H1 (cell line): ENCODE data around the gene HOXD10. TPM values are rescaled to one million over a fixed set of nuclear protein-coding genes. Genes with fewer than 3 reads are reported as not detected.

ENCODE experiments used
- CTCF ChIA-PET: fragments of 300-600 bp; sonication (Branson Sonifier 250); formaldehyde crosslinking; loops from one replicate; lab custom pipeline; 2021; ENCODE audit not compliant: partially characterized antibody; lab: Charles Lee
- POLR2A ChIA-PET: fragments of 300-600 bp; sonication (Branson Sonifier 250); formaldehyde crosslinking; loops from one replicate; lab custom pipeline; 2021; ENCODE audit warnings: inconsistent platforms; ENCODE audit not compliant: partially characterized antibody; lab: Charles Lee
- DNase-seq, 2 experiments: peaks; one replicate each; pipeline versions ENCODE4 v3.0.0 to v3.0.0-alpha.2; 2010 to 2022; ENCODE audit warnings: low spot score in 2 of 2, low read depth in 1 of 2, mixed read lengths in 1 of 2
- FAIRE-seq: peaks from 2 replicates; lab custom pipeline; 2011; peaks lifted over from hg19 to GRCh38; lab: Jason Lieb, UNC
- H2AFZ ChIP-seq: 2 replicates; pipeline ENCODE4 v1.8.1; 2012; ENCODE audit warnings: low read length, inconsistent platforms
- H2AK5ac ChIP-seq: 2 replicates; pipeline ENCODE4 v1.6.1; 2013; ENCODE audit warnings: low read depth, low read length
- H2BK120ac ChIP-seq: replicated peaks from 2 replicates; pipeline ENCODE3; 2013; ENCODE audit warnings: low read depth, low read length, inconsistent platforms
- H2BK12ac ChIP-seq: 2 replicates; pipeline ENCODE4 v1.6.1; 2013; ENCODE audit warnings: low read depth, low read length
- H2BK15ac ChIP-seq: 2 replicates; pipeline ENCODE4 v1.6.1; 2013; ENCODE audit warnings: low read length
- H2BK20ac ChIP-seq: 2 replicates; pipeline ENCODE4 v1.6.1; 2013; ENCODE audit warnings: low read length
- H2BK5ac ChIP-seq: 2 replicates; pipeline ENCODE4 v1.6.1; 2013; ENCODE audit warnings: low read depth, low read length
- H3K14ac ChIP-seq: 2 replicates; pipeline ENCODE4 v1.6.1; 2013; ENCODE audit warnings: inconsistent platforms; ENCODE audit not compliant: insufficient read length
- H3K18ac ChIP-seq: 2 replicates; pipeline ENCODE4 v1.6.1; 2013; ENCODE audit warnings: low read length; ENCODE audit errors: extremely low read depth
- H3K23ac ChIP-seq: 2 replicates; pipeline ENCODE4 v1.6.1; 2013; ENCODE audit warnings: inconsistent platforms; ENCODE audit not compliant: insufficient read length
- H3K23me2 ChIP-seq: 2 replicates; pipeline ENCODE4 v1.6.1; 2013; ENCODE audit warnings: low read depth, low read length
- H3K27ac ChIP-seq: 2 replicates; pipeline ENCODE4 v1.6.1; 2011; ENCODE audit warnings: low read depth, low read length, inconsistent platforms
- H3K27me3 ChIP-seq, 4 experiments: replicated peaks in 1 of 4; 1 replicate in 1 of 4; 2 replicates in 3 of 4; pipeline versions ENCODE4 v1.6.1 to v1.8.1; 2011 to 2013; ENCODE audit warnings: low read length in 3 of 4, mild to moderate bottlenecking in 3 of 4, inconsistent platforms in 2 of 4, mixed read lengths in 2 of 4, moderate library complexity in 1 of 4; ENCODE audit not compliant: control insufficient read depth in 3 of 4, insufficient read depth in 3 of 4; ENCODE audit errors: extremely low read depth in 1 of 4
- H3K36me3 ChIP-seq, 4 experiments: 2 replicates each; pipeline versions ENCODE4 v1.6.1 to v1.8.1; 2011 to 2013; ENCODE audit warnings: mild to moderate bottlenecking in 4 of 4, low read length in 3 of 4, moderate library complexity in 2 of 4, control low read depth in 1 of 4, inconsistent platforms in 1 of 4; ENCODE audit not compliant: insufficient read depth in 4 of 4, control insufficient read depth in 2 of 4
- H3K4ac ChIP-seq: replicated peaks from 2 replicates; pipeline ENCODE3; 2013; ENCODE audit warnings: low read length, low read depth, mixed read lengths, inconsistent platforms; ENCODE audit not compliant: insufficient read length
- H3K4me1 ChIP-seq, 4 experiments: replicated peaks in 1 of 4; 1 replicate in 1 of 4; 2 replicates in 3 of 4; pipeline versions ENCODE4 v1.6.1 to v1.8.1; 2011 to 2013; ENCODE audit warnings: low read length in 3 of 4, inconsistent platforms in 2 of 4, mixed read lengths in 1 of 4; ENCODE audit not compliant: insufficient read depth in 4 of 4, control insufficient read depth in 3 of 4
- H3K4me2 ChIP-seq, 2 experiments: 2 replicates each; pipeline versions ENCODE4 v1.6.1 to v1.8.1; 2011 to 2013; ENCODE audit warnings: low read depth in 2 of 2, low read length in 2 of 2, control low read depth in 1 of 2, inconsistent platforms in 1 of 2, mild to moderate bottlenecking in 1 of 2; ENCODE audit not compliant: insufficient read depth in 1 of 2
- H3K4me3 ChIP-seq, 4 experiments: fragments of 200-600, 300-600 bp in 1 of 4; sonication (generic), shearing (Covaris generic), sonication (Bioruptor Twin) in 1 of 4; 2 replicates each; pipeline versions ENCODE4 v1.5.1 to v1.8.1; 2011 to 2016; ENCODE audit warnings: low read length in 4 of 4, low read depth in 3 of 4, control low read depth in 2 of 4, inconsistent platforms in 2 of 4, mild to moderate bottlenecking in 2 of 4, mixed read lengths in 1 of 4, moderate library complexity in 1 of 4; ENCODE audit not compliant: insufficient read depth in 2 of 4; ENCODE audit errors: extremely low read depth in 1 of 4
- H3K56ac ChIP-seq: replicated peaks from 2 replicates; pipeline ENCODE3; 2013; ENCODE audit warnings: low read depth, mild to moderate bottlenecking, mixed read lengths, low read length, inconsistent platforms; ENCODE audit not compliant: insufficient read length
- H3K79me1 ChIP-seq: 2 replicates; pipeline ENCODE4 v1.6.1; 2013; ENCODE audit warnings: low read depth, low read length, control low read depth
- H3K79me2 ChIP-seq, 2 experiments: 2 replicates each; pipeline versions ENCODE4 v1.6.1 to v1.8.1; 2012 to 2013; ENCODE audit warnings: low read length in 2 of 2, mild to moderate bottlenecking in 2 of 2, inconsistent platforms in 1 of 2; ENCODE audit not compliant: insufficient read depth in 2 of 2, control insufficient read depth in 1 of 2
- H3K9ac ChIP-seq, 4 experiments: replicated peaks in 1 of 4; 1 replicate in 1 of 4; 2 replicates in 3 of 4; pipeline versions ENCODE4 v1.6.1 to v1.8.1; 2011 to 2013; ENCODE audit warnings: low read depth in 3 of 4, low read length in 3 of 4, control low read depth in 2 of 4, mild to moderate bottlenecking in 2 of 4, moderate library complexity in 2 of 4, inconsistent platforms in 1 of 4; ENCODE audit errors: extremely low read depth in 1 of 4
- H3K9me3 ChIP-seq, 2 experiments: 2 replicates each; pipeline versions ENCODE4 v1.6.1 to v1.8.1; 2012 to 2013; ENCODE audit warnings: mild to moderate bottlenecking in 2 of 2, moderate library complexity in 2 of 2, control low read depth in 1 of 2, inconsistent platforms in 1 of 2, low read depth in 1 of 2, low read length in 1 of 2, mixed read lengths in 1 of 2; ENCODE audit not compliant: insufficient read depth in 2 of 2
- H4K20me1 ChIP-seq, 2 experiments: replicated peaks in 1 of 2; 2 replicates each; pipeline versions ENCODE3 to v1.8.1; 2011 to 2013; ENCODE audit warnings: inconsistent platforms in 2 of 2, low read length in 2 of 2, mild to moderate bottlenecking in 1 of 2; ENCODE audit not compliant: insufficient read depth in 2 of 2, control insufficient read depth in 1 of 2
- H4K5ac ChIP-seq: 2 replicates; pipeline ENCODE4 v1.6.1; 2013; ENCODE audit warnings: low read length, low read depth, mixed read lengths, inconsistent platforms; ENCODE audit not compliant: insufficient read length
- H4K8ac ChIP-seq: 2 replicates; pipeline ENCODE4 v1.8.0; 2013; ENCODE audit warnings: mild to moderate bottlenecking, moderate library complexity, low read length, inconsistent platforms; ENCODE audit not compliant: insufficient read depth; ENCODE audit errors: extremely low read depth
- H4K91ac ChIP-seq: replicated peaks from 2 replicates; pipeline ENCODE3; 2013; ENCODE audit warnings: low read length, mixed read lengths, inconsistent platforms; ENCODE audit not compliant: insufficient read length
- NANOG ChIP-seq: IDR thresholded peaks from 2 replicates; pipeline ENCODE4 v1.6.1; 2011; ENCODE audit warnings: low read length, low read depth, mild to moderate bottlenecking, inconsistent platforms; ENCODE audit not compliant: insufficient read depth, poor library complexity, severe bottlenecking
- SUZ12 ChIP-seq: fragments of 200-600 bp; sonication (generic); IDR thresholded peaks from 2 replicates; pipeline ENCODE4 v1.6.1; 2012; ENCODE audit warnings: mild to moderate bottlenecking, inconsistent platforms, low read length, moderate library complexity, mixed read lengths
- polyA plus RNA-seq, 7 experiments: library from polyadenylated mRNA; depleted of rRNA in 3 of 7; stranded (reverse) in 5 of 7; unstranded in 2 of 7; fragments of >200 nt in 5 of 7; fragments of 200-250 nt in 2 of 7; gene quantifications; 1 replicate in 5 of 7; 2 replicates in 1 of 7; 4 replicates in 1 of 7; pipeline versions ENCODE4 v1.2.1 to v1.2.3, GENCODE V29; 2011 to 2013; ENCODE audit warnings: missing spikeins in 2 of 7, mixed read lengths in 2 of 7
- total RNA-seq: library from RNA; stranded (reverse); fragmentation: NEBNext Ultra II Directional; extraction: Animal tissue kit (Norgen Biotek cat#: 25700); gene quantifications from 2 replicates; pipeline ENCODE4 v1.2.1, GENCODE V29; 2021

Gene HOXD10
- total and polyA plus RNA-seq, 2 of the 8 experiments (the other 6 are each of a cell fraction or from before 2014, with no cell fraction given) = not detected

DNA sequence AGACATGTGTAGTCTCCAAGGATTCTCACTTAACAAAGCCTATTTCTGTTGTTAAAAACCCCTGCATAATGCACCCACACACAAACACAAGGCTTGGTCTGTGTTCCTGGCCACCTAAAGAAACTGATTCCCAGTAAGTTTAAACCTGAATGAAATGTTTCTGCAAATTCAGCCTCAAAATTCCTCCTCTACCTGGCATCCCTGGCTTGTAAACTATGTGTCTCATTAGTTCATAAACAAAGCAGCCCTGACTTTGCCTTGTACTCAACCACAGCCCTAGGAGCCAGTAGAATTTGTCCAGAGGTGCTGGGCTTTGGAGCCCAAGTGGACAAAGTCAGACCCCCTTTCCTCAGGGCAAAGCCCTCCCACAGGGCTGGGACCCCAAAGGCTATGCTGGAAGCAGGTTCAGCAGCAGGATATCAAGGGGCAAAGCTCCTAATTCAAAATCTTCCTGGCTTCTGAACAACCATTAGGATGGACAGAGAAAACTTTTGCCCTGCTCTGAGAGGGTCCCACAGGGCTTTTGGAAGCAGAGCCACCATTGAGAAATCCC lies 26.7 kb upstream of the HOXD10 start:
- Histone ChIP-seq H2BK20ac (no peak overlapping the region), H2AFZ (no peak overlapping the region), H3K27me3 (peaks cover 93 to 100% (median 99%) of the 10 kb centered on the region in 4 experiments), H3K4me2 (no peak overlapping the region), H2BK120ac (no peak overlapping the region), H3K4ac (no peak overlapping the region), H3K56ac (no peak overlapping the region), H4K91ac (no peak overlapping the region), H3K4me1 (peaks cover 0 to 12% (median 10%) of the 10 kb centered on the region in 4 experiments; a peak in 6 of 7 replicates), H4K5ac (no peak overlapping the region), H3K27ac (no peak overlapping the region), H3K23me2 (peaks cover 2% of the 10 kb centered on the region; the same call in 1 of the 2 replicates), H3K23ac (no peak overlapping the region), H4K20me1 (peaks cover 19 to 37% of the 10 kb centered on the region in 2 experiments), H2BK5ac (no peak overlapping the region), H3K18ac (no peak overlapping the region), H2BK15ac (0 out of 2 replicates have a peak overlapping the region, but pooled peaks have one; percentile 49), H3K79me2 (no peaks in the 10 kb centered on the region), H4K8ac (no peak overlapping the region), H3K14ac (no peak overlapping the region), H2AK5ac (no peak overlapping the region), H3K4me3 (no peak overlapping the region), H3K79me1 (no peaks in the 10 kb centered on the region), H3K9me3 (no peaks in the 10 kb centered on the region; a peak in 1 of 4 replicates), H3K9ac (no peak overlapping the region), H3K36me3 (peaks cover 0 to 5% (median 0%) of the 10 kb centered on the region in 4 experiments; a peak in 1 of 8 replicates), H2BK12ac (peak overlapping the region; percentile 55; the same call in 1 of the 2 replicates)
- FAIRE-seq (no peak), DNase-seq (peak in 1 of 2 experiments; percentile 40)
- POLR2A ChIA-PET = no interaction called here
- CTCF ChIA-PET = interaction anchor here (1.0 to 2.7 kb wide), 4 partner anchors 10 to 400 kb away, joined by 3 to 13 read pairs (median 8); no protein-coding TSS in a partner anchor
- peak; percentile 1; the same call in 1 of the 2 replicates for TF ChIP-seq SUZ12
- TF ChIP-seq NANOG = no peak
